H1 (cell line): ENCODE data around the gene NUMB. TPM values are rescaled to one million over a fixed set of nuclear protein-coding genes. Genes with fewer than 3 reads are reported as not detected.

Source experiments
- MAFK ChIP-seq: IDR thresholded peaks from 2 replicates; pipeline ENCODE4 v1.6.1; 2012; ENCODE audit warnings: low read depth, mild to moderate bottlenecking, improper control_type of control experiment, low read length
- RNF2 ChIP-seq: fragments of 200-900, 300-1000 bp; sonication (generic); IDR thresholded peaks from 2 replicates; pipeline ENCODE4 v1.7.1; 2016; ENCODE audit warnings: borderline replicate concordance, low read depth, mild to moderate bottlenecking, antibody characterized with exemption, low read length; ENCODE audit not compliant: poor library complexity, severe bottlenecking; ENCODE audit errors: missing control alignments
- polyA plus RNA-seq, 7 experiments: library from polyadenylated mRNA; depleted of rRNA in 3 of 7; stranded (reverse) in 5 of 7; unstranded in 2 of 7; fragments of >200 nt in 5 of 7; fragments of 200-250 nt in 2 of 7; gene quantifications; 1 replicate in 5 of 7; 2 replicates in 1 of 7; 4 replicates in 1 of 7; pipeline versions ENCODE4 v1.2.1 to v1.2.3, GENCODE V29; 2011 to 2013; ENCODE audit warnings: missing spikeins in 2 of 7, mixed read lengths in 2 of 7
- total RNA-seq: library from RNA; stranded (reverse); fragmentation: NEBNext Ultra II Directional; extraction: Animal tissue kit (Norgen Biotek cat#: 25700); gene quantifications from 2 replicates; pipeline ENCODE4 v1.2.1, GENCODE V29; 2021

NUMB gene
- total and polyA plus RNA-seq, 2 of the 8 experiments (the other 6 are each of a cell fraction or from before 2014, with no cell fraction given): 54.3 to 78.1 TPM

- no peak for TF ChIP-seq MAFK
- TF ChIP-seq RNF2: no peak
- TF ChIP-seq, all 59 proteins: peak for 0
Observed at GRCh38 chr14:73374218-73374617, 84.1 kb downstream of the NUMB start (continued).
